ENCODE results near the gene FMNL1. TPM values are rescaled to one million over a fixed set of nuclear protein-coding genes. Genes with fewer than 3 reads are reported as not detected.

Gene FMNL1
- total RNA-seq, 1 donor from 2014 or later: 3.4 TPM

GRCh38 chr17:45277216-45277849 lies 55.6 kb downstream of the FMNL1 start:
- ATAC-seq: peak; percentile 75

GRCh38 chr17:45277992-45278391 lies 56.3 kb downstream of the FMNL1 start:
- ATAC-seq (peak; percentile 6), DNase-seq (ENCODE audit: low spot score) (no peak)

More at GRCh38 chr17:45277216-45277849, 55.6 kb downstream of the FMNL1 start:
- DNase-seq (ENCODE audit: low spot score): peak; percentile 94

- ATAC-seq: no peak
- no peak for DNase-seq (ENCODE audit: low spot score)
These were observed 58.2 kb downstream of the FMNL1 start for GRCh38 chr17:45279898-45280297.

- ATAC-seq: no peak
- DNase-seq (ENCODE audit: low spot score): no peak
These were observed 61.3 kb downstream of the FMNL1 start for GRCh38 chr17:45282683-45283644.

GRCh38 chr17:45283711-45284110 lies 62.0 kb downstream of the FMNL1 start:
- ATAC-seq: no peak

GRCh38 chr17:45284176-45285140 lies 62.8 kb downstream of the FMNL1 start:
- peak; percentile 84 for ATAC-seq

More at GRCh38 chr17:45283711-45284110, 62.0 kb downstream of the FMNL1 start:
- no peak for DNase-seq (ENCODE audit: low spot score)

GRCh38 chr17:45286286-45286685 lies 64.6 kb downstream of the FMNL1 start:
- ATAC-seq: no peak
- no peak for DNase-seq (ENCODE audit: low spot score)

More at GRCh38 chr17:45284176-45285140, 62.8 kb downstream of the FMNL1 start:
- peak; percentile 89 for DNase-seq (ENCODE audit: low spot score)

GRCh38 chr17:45287526-45288500 lies 66.1 kb downstream of the FMNL1 start:
- ATAC-seq (no peak), DNase-seq (ENCODE audit: low spot score) (no peak)

GRCh38 chr17:45288825-45289224 lies 67.1 kb downstream of the FMNL1 start:
- DNase-seq (ENCODE audit: low spot score): peak; percentile 73
- ATAC-seq: peak; percentile 47

GRCh38 chr17:45289301-45290268 lies 67.9 kb downstream of the FMNL1 start:
- DNase-seq (ENCODE audit: low spot score): no peak
- no peak for ATAC-seq

- no peak for DNase-seq (ENCODE audit: low spot score)
- ATAC-seq: no peak
These were observed 68.6 kb downstream of the FMNL1 start for GRCh38 chr17:45290269-45290765.

GRCh38 chr17:45291171-45291805 lies 69.6 kb downstream of the FMNL1 start:
- ATAC-seq (no peak), DNase-seq (ENCODE audit: low spot score) (no peak)

GRCh38 chr17:45292696-45293412 lies 71.2 kb downstream of the FMNL1 start:
- DNase-seq (ENCODE audit: low spot score) (no peak), ATAC-seq (no peak)

- DNase-seq (ENCODE audit: low spot score) (peak; percentile 88), ATAC-seq (peak; percentile 79)
These were observed 71.9 kb downstream of the FMNL1 start for GRCh38 chr17:45293413-45294211.

- DNase-seq (ENCODE audit: low spot score): peak; percentile 84
- peak; percentile 66 for ATAC-seq
These were observed 72.8 kb downstream of the FMNL1 start for GRCh38 chr17:45294506-45294905.
